Stimulated activated memory B cell treated with anti-CD40 and anti-IgM and Interleukin-4, amounts not matched to agents 10 μg/mL and 1 μg/mL and 100 μg/mL, for 72 hours (primary cell): ENCODE data around the gene SLC35F3.

ENCODE experiments used
- ATAC-seq: fragments of 150-1000 bp; cut with Tn5 transposase; 2 replicates; pipeline ENCODE4 v1.10.0; 2021
- H3K27ac Mint-ChIP-seq: one replicate; pipeline ENCODE4 v1.8.0; 2022; ENCODE audit warnings: mild to moderate bottlenecking, mixed read lengths
- H3K27me3 Mint-ChIP-seq: one replicate; pipeline ENCODE4 v1.8.0; 2022; ENCODE audit warnings: mixed read lengths
- H3K36me3 Mint-ChIP-seq: one replicate; pipeline ENCODE4 v1.8.0; 2022; ENCODE audit warnings: mixed read lengths
- H3K4me1 Mint-ChIP-seq: one replicate; pipeline ENCODE4 v1.8.0; 2022; ENCODE audit warnings: mixed read lengths
- H3K4me3 Mint-ChIP-seq: one replicate; pipeline ENCODE4 v1.8.0; 2022; ENCODE audit warnings: mild to moderate bottlenecking, moderate library complexity, mixed read lengths
- H3K9me3 Mint-ChIP-seq: one replicate; pipeline ENCODE4 v1.8.0; 2022; ENCODE audit warnings: mixed read lengths

The SLC35F3 gene

GRCh38 chr1:234311414-234311813, 406.9 kb downstream of the SLC35F3 start:
- Mint-ChIP-seq H3K27ac (no peak overlapping the region), H3K4me1 (peaks cover 23% of the 10 kb centered on the region), H3K9me3 (no peaks in the 10 kb centered on the region)

GRCh38 chr1:234313171-234313570, 408.7 kb downstream of the SLC35F3 start:
- Mint-ChIP-seq H3K36me3 (no peaks in the 10 kb centered on the region), H3K4me3 (no peak overlapping the region), H3K4me1 (peaks cover 23% of the 10 kb centered on the region), H3K27ac (no peak overlapping the region), H3K27me3 (peaks cover 31% of the 10 kb centered on the region), H3K9me3 (no peaks in the 10 kb centered on the region)
- ATAC-seq = no peak

More at GRCh38 chr1:234311414-234311813, 406.9 kb downstream of the SLC35F3 start:
- Mint-ChIP-seq H3K4me3 (no peak overlapping the region), H3K27me3 (peaks cover 31% of the 10 kb centered on the region), H3K36me3 (no peaks in the 10 kb centered on the region)
- no peak for ATAC-seq

- Mint-ChIP-seq H3K27ac (peak overlapping the region; percentile 21), H3K9me3 (no peaks in the 10 kb centered on the region), H3K27me3 (peaks cover 31% of the 10 kb centered on the region), H3K4me1 (peaks cover 15% of the 10 kb centered on the region), H3K36me3 (no peaks in the 10 kb centered on the region), H3K4me3 (no peak overlapping the region)
- peak; percentile 66 for ATAC-seq
Observed at GRCh38 chr1:234315091-234315541, 410.6 kb downstream of the SLC35F3 start.

- H3K27me3 Mint-ChIP-seq = peaks cover 33% of the 10 kb centered on the region
- H3K27ac Mint-ChIP-seq = peak overlapping the region; percentile 21
- H3K4me1 Mint-ChIP-seq = peaks cover 13% of the 10 kb centered on the region
- no peaks in the 10 kb centered on the region for H3K9me3 Mint-ChIP-seq
- no peaks in the 10 kb centered on the region for H3K36me3 Mint-ChIP-seq
- no peak overlapping the region for H3K4me3 Mint-ChIP-seq
- ATAC-seq = no peak
Observed at GRCh38 chr1:234315588-234315987, 411.1 kb downstream of the SLC35F3 start.

GRCh38 chr1:234316486-234316885, 412.0 kb downstream of the SLC35F3 start:
- H3K27me3 Mint-ChIP-seq = peaks cover 41% of the 10 kb centered on the region
- H3K9me3 Mint-ChIP-seq = no peaks in the 10 kb centered on the region
- H3K27ac Mint-ChIP-seq = peak overlapping the region; percentile 21
- peaks cover 13% of the 10 kb centered on the region for H3K4me1 Mint-ChIP-seq
- ATAC-seq = no peak
- H3K4me3 Mint-ChIP-seq = no peak overlapping the region
- no peaks in the 10 kb centered on the region for H3K36me3 Mint-ChIP-seq

- H3K27me3 Mint-ChIP-seq = peaks cover 41% of the 10 kb centered on the region
- peaks cover 13% of the 10 kb centered on the region for H3K4me1 Mint-ChIP-seq
- no peaks in the 10 kb centered on the region for H3K36me3 Mint-ChIP-seq
- no peaks in the 10 kb centered on the region for H3K9me3 Mint-ChIP-seq
- H3K4me3 Mint-ChIP-seq = no peak overlapping the region
- no peak for ATAC-seq
- H3K27ac Mint-ChIP-seq = peak overlapping the region; percentile 21
Observed at GRCh38 chr1:234316937-234317336, 412.5 kb downstream of the SLC35F3 start.

GRCh38 chr1:234320069-234320468, 415.6 kb downstream of the SLC35F3 start:
- H3K27me3 Mint-ChIP-seq = peaks cover 45% of the 10 kb centered on the region
- no peak for ATAC-seq
- no peaks in the 10 kb centered on the region for H3K36me3 Mint-ChIP-seq
- no peak overlapping the region for H3K4me3 Mint-ChIP-seq
- no peak overlapping the region for H3K27ac Mint-ChIP-seq
- no peaks in the 10 kb centered on the region for H3K9me3 Mint-ChIP-seq
- H3K4me1 Mint-ChIP-seq = peaks cover 19% of the 10 kb centered on the region

GRCh38 chr1:234320549-234320948, 416.1 kb downstream of the SLC35F3 start:
- no peak for ATAC-seq
- H3K36me3 Mint-ChIP-seq = no peaks in the 10 kb centered on the region
- H3K9me3 Mint-ChIP-seq = no peaks in the 10 kb centered on the region
- H3K27ac Mint-ChIP-seq = no peak overlapping the region
- no peak overlapping the region for H3K4me3 Mint-ChIP-seq
- peaks cover 47% of the 10 kb centered on the region for H3K27me3 Mint-ChIP-seq
- H3K4me1 Mint-ChIP-seq = peaks cover 17% of the 10 kb centered on the region

- peaks cover 20% of the 10 kb centered on the region for H3K4me1 Mint-ChIP-seq
- no peak overlapping the region for H3K27ac Mint-ChIP-seq
Observed at GRCh38 chr1:234321231-234321630, 416.8 kb downstream of the SLC35F3 start.

GRCh38 chr1:234322097-234322496, 417.6 kb downstream of the SLC35F3 start:
- Mint-ChIP-seq H3K27me3 (peaks cover 59% of the 10 kb centered on the region), H3K9me3 (no peaks in the 10 kb centered on the region), H3K4me1 (peaks cover 28% of the 10 kb centered on the region), H3K4me3 (no peak overlapping the region), H3K36me3 (no peaks in the 10 kb centered on the region), H3K27ac (no peak overlapping the region)
- ATAC-seq = no peak

More at GRCh38 chr1:234321231-234321630, 416.8 kb downstream of the SLC35F3 start:
- Mint-ChIP-seq H3K4me3 (no peak overlapping the region), H3K9me3 (no peaks in the 10 kb centered on the region), H3K27me3 (peaks cover 54% of the 10 kb centered on the region), H3K36me3 (no peaks in the 10 kb centered on the region)
- no peak for ATAC-seq

- Mint-ChIP-seq H3K4me1 (peaks cover 28% of the 10 kb centered on the region), H3K27me3 (peaks cover 59% of the 10 kb centered on the region), H3K4me3 (no peak overlapping the region), H3K36me3 (no peaks in the 10 kb centered on the region), H3K27ac (no peak overlapping the region), H3K9me3 (no peaks in the 10 kb centered on the region)
- no peak for ATAC-seq
Observed at GRCh38 chr1:234322979-234323378, 418.5 kb downstream of the SLC35F3 start.

- H3K27ac Mint-ChIP-seq = no peak overlapping the region
- H3K4me1 Mint-ChIP-seq = peaks cover 29% of the 10 kb centered on the region
- no peak overlapping the region for H3K4me3 Mint-ChIP-seq
Observed at GRCh38 chr1:234324821-234325220, 420.3 kb downstream of the SLC35F3 start.

GRCh38 chr1:234325878-234326496, 421.5 kb downstream of the SLC35F3 start:
- H3K27ac Mint-ChIP-seq = peak overlapping the region; percentile 1
- H3K27me3 Mint-ChIP-seq = peaks cover 53% of the 10 kb centered on the region
- H3K4me3 Mint-ChIP-seq = peak overlapping the region; percentile 52
- H3K4me1 Mint-ChIP-seq = peaks cover 41% of the 10 kb centered on the region
- no peak for ATAC-seq
- H3K36me3 Mint-ChIP-seq = no peaks in the 10 kb centered on the region
- no peaks in the 10 kb centered on the region for H3K9me3 Mint-ChIP-seq

More at GRCh38 chr1:234324821-234325220, 420.3 kb downstream of the SLC35F3 start:
- peaks cover 59% of the 10 kb centered on the region for H3K27me3 Mint-ChIP-seq
- ATAC-seq = no peak
- H3K36me3 Mint-ChIP-seq = no peaks in the 10 kb centered on the region
- H3K9me3 Mint-ChIP-seq = no peaks in the 10 kb centered on the region

- Mint-ChIP-seq H3K27me3 (peaks cover 48% of the 10 kb centered on the region), H3K4me3 (peak overlapping the region; percentile 52), H3K27ac (peak overlapping the region; percentile 1), H3K36me3 (no peaks in the 10 kb centered on the region), H3K9me3 (no peaks in the 10 kb centered on the region), H3K4me1 (peaks cover 41% of the 10 kb centered on the region)
- ATAC-seq = peak; percentile 81
Observed at GRCh38 chr1:234326497-234327366, 422.3 kb downstream of the SLC35F3 start.

GRCh38 chr1:234327577-234328164, 423.2 kb downstream of the SLC35F3 start:
- peaks cover 48% of the 10 kb centered on the region for H3K27me3 Mint-ChIP-seq
- no peak overlapping the region for H3K4me3 Mint-ChIP-seq
- H3K27ac Mint-ChIP-seq = no peak overlapping the region
- H3K9me3 Mint-ChIP-seq = peaks cover 3% of the 10 kb centered on the region
- no peaks in the 10 kb centered on the region for H3K36me3 Mint-ChIP-seq
- H3K4me1 Mint-ChIP-seq = peaks cover 34% of the 10 kb centered on the region
- ATAC-seq = no peak
